ENCODE results near the gene RAF1. TPM values are rescaled to one million over a fixed set of nuclear protein-coding genes. Genes with fewer than 3 reads are reported as not detected.
"Not testable (repeated sequence)": the region's sequence is repeated elsewhere in the genome, so short reads cannot be mapped to it uniquely, and the experiment has no call there.

The RAF1 gene
- total RNA-seq, 2 donors from 2014 or later: 101 to 126 TPM

DNA sequence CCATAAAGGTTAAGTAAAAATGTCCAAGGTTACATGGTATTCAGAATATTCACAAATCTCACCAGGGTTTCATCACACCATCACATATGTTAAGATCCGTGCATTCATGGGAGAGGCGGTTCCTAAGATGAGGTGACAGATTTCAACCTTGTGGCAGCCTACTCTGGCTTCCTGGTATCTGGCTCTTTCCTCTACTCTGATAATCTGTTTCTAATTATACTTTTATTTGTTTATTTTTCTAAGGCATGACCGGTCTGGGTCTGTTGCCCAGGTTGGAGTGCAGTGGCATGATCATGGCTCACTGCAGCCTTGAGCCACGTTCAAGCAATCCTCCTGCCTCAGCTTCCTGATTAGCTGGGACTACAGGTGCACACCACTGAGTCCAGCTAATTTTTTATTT lies 34.4 kb downstream of the RAF1 start:
- no peaks in the 10 kb centered on the region for H3K36me3 ChIP-seq
- H3K27ac ChIP-seq: peak overlapping the region in 1 of 2 donors; percentile 47
- H3K27me3 ChIP-seq (replicated peaks; ENCODE audit: insufficient read depth): no peaks in the 10 kb centered on the region
- peak; percentile 62 for DNase-seq (ENCODE audit: low spot score)
- H3K4me3 ChIP-seq: no peak overlapping the region
- peaks cover 13% of the 10 kb centered on the region for H3K4me1 ChIP-seq (replicated peaks)
- WGBS: 27% methylated on average over 4 of the region's 4 CpGs
- intact Hi-C loops (cut with DNase I): no loop called here
- H3K9me3 ChIP-seq: no peaks in the 10 kb centered on the region
- peak; percentile 86 for TF ChIP-seq POLR2AphosphoS5 (IDR thresholded peaks at IDR 0.05)
- no peak for TF ChIP-seq POLR2A (IDR thresholded peaks at IDR 0.05)
- TF ChIP-seq, protein P1, sequence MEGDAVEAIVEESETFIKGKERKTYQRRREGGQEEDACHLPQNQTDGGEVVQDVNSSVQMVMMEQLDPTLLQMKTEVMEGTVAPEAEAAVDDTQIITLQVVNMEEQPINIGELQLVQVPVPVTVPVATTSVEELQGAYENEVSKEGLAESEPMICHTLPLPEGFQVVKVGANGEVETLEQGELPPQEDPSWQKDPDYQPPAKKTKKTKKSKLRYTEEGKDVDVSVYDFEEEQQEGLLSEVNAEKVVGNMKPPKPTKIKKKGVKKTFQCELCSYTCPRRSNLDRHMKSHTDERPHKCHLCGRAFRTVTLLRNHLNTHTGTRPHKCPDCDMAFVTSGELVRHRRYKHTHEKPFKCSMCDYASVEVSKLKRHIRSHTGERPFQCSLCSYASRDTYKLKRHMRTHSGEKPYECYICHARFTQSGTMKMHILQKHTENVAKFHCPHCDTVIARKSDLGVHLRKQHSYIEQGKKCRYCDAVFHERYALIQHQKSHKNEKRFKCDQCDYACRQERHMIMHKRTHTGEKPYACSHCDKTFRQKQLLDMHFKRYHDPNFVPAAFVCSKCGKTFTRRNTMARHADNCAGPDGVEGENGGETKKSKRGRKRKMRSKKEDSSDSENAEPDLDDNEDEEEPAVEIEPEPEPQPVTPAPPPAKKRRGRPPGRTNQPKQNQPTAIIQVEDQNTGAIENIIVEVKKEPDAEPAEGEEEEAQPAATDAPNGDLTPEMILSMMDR (IDR thresholded peaks at IDR 0.05): no peak

DNA sequence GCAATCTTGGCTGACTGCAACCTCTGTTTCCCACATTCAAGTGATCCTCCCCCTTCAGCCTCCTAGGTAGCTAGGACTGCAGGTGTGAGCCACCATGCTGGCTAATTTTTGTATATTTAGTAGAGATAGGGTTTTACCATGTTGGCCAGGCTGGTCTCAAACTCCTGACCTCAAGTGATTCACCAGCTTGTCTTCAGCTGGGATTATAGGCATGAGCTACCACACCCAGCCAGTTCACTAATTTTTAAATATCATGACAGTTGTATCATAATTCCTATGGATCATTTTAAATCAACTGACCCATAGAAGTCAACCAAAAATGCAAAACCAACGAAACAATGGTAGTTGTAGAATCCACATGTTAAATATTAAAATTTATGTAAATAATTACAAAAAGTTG lies 35.1 kb downstream of the RAF1 start:
- Histone ChIP-seq H3K4me1 (replicated peaks) (peaks cover 13% of the 10 kb centered on the region), H3K27me3 (replicated peaks; ENCODE audit: insufficient read depth) (no peaks in the 10 kb centered on the region), H3K9me3 (no peaks in the 10 kb centered on the region), H3K4me3 (no peak overlapping the region), H3K36me3 (no peaks in the 10 kb centered on the region), H3K27ac (peak overlapping the region in 1 of 2 donors; percentile 17)
- TF ChIP-seq, protein P1 (IDR thresholded peaks at IDR 0.05): no peak
- no peak for TF ChIP-seq POLR2A (IDR thresholded peaks at IDR 0.05)
- no peak for TF ChIP-seq POLR2AphosphoS5 (IDR thresholded peaks at IDR 0.05)
- no peak for DNase-seq (ENCODE audit: low spot score)
- intact Hi-C loops (cut with DNase I): no loop called here
- 91% methylated on average over 1 of the region's 1 CpG for WGBS

DNA sequence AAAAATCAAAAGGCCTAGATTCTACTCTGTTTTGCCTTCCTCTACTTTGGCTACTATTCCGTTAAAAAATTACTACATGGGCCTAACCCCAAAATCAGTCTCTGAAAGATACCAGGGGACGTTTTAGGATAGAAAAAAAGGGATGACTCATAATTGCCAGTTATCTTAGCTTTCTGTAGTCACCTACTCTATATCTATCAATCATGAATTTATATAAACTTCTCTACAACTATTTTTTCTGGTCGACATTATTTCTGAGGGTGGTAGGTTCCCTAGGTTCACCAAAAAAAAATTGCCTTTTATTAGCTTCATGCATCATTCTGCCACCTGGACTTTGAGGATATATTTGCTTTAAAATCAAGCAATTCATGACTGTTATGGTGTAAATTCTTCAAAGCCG lies 36.5 kb downstream of the RAF1 start:
- intact Hi-C loops (cut with DNase I): no loop called here
- Histone ChIP-seq H3K27me3 (replicated peaks; ENCODE audit: insufficient read depth) (no peaks in the 10 kb centered on the region), H3K4me3 (no peak overlapping the region), H3K27ac (peak overlapping the region in 1 of 2 donors; percentile 17), H3K9me3 (no peaks in the 10 kb centered on the region), H3K4me1 (replicated peaks) (peaks cover 13% of the 10 kb centered on the region), H3K36me3 (no peaks in the 10 kb centered on the region)
- 45% methylated on average over 4 of the region's 4 CpGs for WGBS
- DNase-seq (ENCODE audit: low spot score): no peak
- TF ChIP-seq, protein P1 (IDR thresholded peaks at IDR 0.05): no peak
- TF ChIP-seq POLR2AphosphoS5 (IDR thresholded peaks at IDR 0.05) (no peak), POLR2A (IDR thresholded peaks at IDR 0.05) (no peak)

GRCh38 chr3:12624964-12625363 lies 39.0 kb downstream of the RAF1 start:
- H3K36me3 ChIP-seq; DNase-seq (ENCODE audit: low spot score); H3K27me3 ChIP-seq (replicated peaks; ENCODE audit: insufficient read depth); H3K9me3 ChIP-seq; H3K27ac ChIP-seq; intact Hi-C loops (cut with DNase I); H3K4me1 ChIP-seq (replicated peaks); H3K4me3 ChIP-seq: not testable (repeated sequence)
- WGBS: 95% methylated on average over 3 of the region's 3 CpGs

GRCh38 chr3:12624056-12624455 lies 39.9 kb downstream of the RAF1 start:
- no peaks in the 10 kb centered on the region for H3K27me3 ChIP-seq (replicated peaks; ENCODE audit: insufficient read depth)
- no peaks in the 10 kb centered on the region for H3K9me3 ChIP-seq
- no peak overlapping the region for H3K4me3 ChIP-seq
- no peaks in the 10 kb centered on the region for H3K36me3 ChIP-seq
- intact Hi-C loops (cut with DNase I): no loop called here
- no peak for DNase-seq (ENCODE audit: low spot score)
- peaks cover 4% of the 10 kb centered on the region for H3K4me1 ChIP-seq (replicated peaks)
- TF ChIP-seq POLR2AphosphoS5 (IDR thresholded peaks at IDR 0.05) (no peak), POLR2A (IDR thresholded peaks at IDR 0.05) (no peak)
- TF ChIP-seq, protein P1 (IDR thresholded peaks at IDR 0.05): no peak
- no peak overlapping the region for H3K27ac ChIP-seq
- 86% methylated on average over 5 of the region's 5 CpGs for WGBS

Data from prostate gland (tissue), 2 donors.